GM13977 (cell line): Measurements from ENCODE around the gene SLC35F1.

Experiments used
- DNase-seq: peaks from one replicate; pipeline ENCODE4 v3.0.0; 2012; ENCODE audit warnings: low spot score
- in situ Hi-C: fragments of 300-500 bp; cut with MboI; formaldehyde crosslinking; loops from one replicate; pipeline ENCODE4 v1.12.0; 2022; ENCODE audit warnings: low sequenced_read_pairs, low pct_unique_long_range_greater_than_20kb, mixed read lengths, inconsistent platforms; ENCODE audit not compliant: unreplicated experiment
- TF ChIP-seq, protein P1 (sequence below): IDR thresholded peaks from 2 replicates; pipeline ENCODE4 v1.5.1; 2012; ENCODE audit warnings: mild to moderate bottlenecking, control low read depth; ENCODE audit not compliant: insufficient read depth; ENCODE audit errors: extremely low read depth, missing control alignments

SLC35F1 gene

DNA sequence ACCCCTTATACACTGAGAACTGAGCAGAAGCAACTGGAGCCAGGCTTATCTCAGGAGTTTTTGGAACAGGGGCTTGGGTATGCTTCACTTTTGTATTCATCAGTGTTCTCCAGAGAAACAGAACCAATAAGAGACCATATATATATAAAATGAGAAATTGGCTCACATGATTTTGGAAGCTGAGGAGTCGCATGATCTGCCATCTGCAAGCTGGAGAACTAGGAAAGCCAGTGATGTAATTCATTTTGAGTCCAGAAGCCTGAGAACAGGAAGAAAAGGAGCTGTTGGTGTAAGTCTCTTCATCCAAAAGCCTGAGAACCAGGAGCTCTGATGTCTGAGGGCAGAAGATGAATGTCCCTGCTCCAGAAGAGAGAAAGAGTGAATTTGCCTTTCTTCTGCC is 272.0 kb downstream of the SLC35F1 start:
- TF ChIP-seq, protein P1, sequence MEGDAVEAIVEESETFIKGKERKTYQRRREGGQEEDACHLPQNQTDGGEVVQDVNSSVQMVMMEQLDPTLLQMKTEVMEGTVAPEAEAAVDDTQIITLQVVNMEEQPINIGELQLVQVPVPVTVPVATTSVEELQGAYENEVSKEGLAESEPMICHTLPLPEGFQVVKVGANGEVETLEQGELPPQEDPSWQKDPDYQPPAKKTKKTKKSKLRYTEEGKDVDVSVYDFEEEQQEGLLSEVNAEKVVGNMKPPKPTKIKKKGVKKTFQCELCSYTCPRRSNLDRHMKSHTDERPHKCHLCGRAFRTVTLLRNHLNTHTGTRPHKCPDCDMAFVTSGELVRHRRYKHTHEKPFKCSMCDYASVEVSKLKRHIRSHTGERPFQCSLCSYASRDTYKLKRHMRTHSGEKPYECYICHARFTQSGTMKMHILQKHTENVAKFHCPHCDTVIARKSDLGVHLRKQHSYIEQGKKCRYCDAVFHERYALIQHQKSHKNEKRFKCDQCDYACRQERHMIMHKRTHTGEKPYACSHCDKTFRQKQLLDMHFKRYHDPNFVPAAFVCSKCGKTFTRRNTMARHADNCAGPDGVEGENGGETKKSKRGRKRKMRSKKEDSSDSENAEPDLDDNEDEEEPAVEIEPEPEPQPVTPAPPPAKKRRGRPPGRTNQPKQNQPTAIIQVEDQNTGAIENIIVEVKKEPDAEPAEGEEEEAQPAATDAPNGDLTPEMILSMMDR = no peak
- in situ Hi-C loops = no loop called here
- DNase-seq = no peak

DNA sequence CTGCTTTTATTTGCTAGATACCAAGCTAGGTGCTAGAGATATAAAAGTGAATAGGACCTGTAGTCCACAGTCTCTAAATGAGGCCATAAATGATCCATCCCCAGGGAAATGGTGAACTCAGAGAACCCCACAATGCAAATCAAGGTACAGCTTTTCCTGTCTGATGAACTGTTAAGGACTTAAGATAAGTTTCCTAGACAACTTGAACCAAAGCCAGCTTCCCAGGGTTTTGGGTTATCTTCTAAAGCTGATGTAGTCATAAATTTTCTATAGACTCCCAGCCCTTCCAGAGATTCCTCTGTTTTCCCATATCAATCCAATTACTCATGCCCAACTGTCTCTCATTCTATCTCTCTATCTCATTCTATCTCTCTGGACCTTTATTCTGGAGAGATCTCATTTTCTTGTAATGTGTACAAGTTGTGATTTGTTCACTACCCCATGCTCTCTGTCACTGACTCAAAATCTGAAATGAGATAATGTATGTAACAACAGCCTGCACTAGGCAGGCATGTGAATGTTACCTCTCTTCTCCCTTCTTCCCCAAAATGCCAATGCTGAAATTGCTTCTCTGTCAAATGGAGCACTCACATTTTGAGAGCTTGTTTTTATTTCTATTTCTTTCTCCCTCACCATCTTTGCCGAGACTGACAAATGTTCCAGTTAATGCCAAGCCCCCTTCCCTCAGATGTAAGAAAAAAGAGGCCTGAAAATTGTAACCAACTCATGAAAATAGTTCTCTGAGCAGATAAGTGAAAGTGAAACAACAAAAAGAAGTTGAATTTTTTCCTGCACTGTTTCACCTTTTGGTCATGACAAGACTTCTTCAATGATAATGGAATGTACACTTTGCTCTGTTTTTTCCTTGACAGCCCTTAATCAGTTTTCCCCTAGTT is 279.9 kb downstream of the SLC35F1 start:
- in situ Hi-C loops = no loop called here
- DNase-seq = no peak
- TF ChIP-seq, protein P1 = no peak

DNA sequence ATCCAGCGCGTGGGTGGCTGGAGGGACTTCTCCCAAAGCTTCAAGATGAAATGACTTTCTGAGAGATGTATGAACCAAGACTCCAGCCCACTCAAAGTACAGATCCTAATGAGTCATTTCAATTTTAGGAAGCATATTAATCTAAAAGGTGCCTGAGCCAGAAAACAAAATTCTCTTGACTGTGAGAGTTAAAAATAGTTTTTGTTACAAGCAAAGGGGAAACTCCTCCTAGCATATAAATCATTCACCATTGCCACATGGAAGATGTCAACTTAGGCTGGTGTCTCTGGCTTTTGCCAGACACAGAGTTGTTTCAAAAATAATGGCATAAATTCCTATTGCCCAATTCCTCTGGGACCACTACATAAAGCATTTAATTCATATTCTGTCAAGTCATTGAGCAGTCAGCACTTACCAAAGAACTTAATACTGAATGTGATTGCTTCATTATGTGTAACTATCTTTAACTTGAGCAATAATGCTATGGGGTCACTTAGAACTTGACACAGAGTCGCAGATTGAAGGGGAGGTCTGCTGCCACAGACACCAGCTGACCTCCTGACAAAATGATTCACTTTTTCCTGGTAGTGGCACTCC is 280.6 kb downstream of the SLC35F1 start:
- in situ Hi-C loops = no loop called here
- TF ChIP-seq, protein P1 = no peak
- no peak for DNase-seq

DNA sequence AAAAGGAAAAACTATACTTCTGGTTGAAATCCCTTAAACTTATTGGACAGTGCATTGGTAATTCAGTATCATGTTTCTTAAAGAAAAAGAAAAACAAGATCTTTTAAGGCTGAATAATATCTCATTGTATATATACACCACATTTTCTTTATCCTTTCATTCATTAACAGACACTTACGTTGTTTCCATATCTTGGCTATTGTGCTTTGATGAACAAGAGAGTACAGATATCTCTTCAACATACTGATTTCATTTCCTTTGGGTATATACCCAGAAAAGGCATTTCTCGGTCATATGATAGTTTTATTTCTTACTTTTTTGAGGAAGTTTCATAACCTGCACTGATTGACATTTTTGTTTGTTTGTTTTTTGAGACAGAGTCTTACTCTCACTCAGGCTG is 281.5 kb downstream of the SLC35F1 start:
- in situ Hi-C loops = no loop called here
- no peak for DNase-seq
- TF ChIP-seq, protein P1 = no peak

DNA sequence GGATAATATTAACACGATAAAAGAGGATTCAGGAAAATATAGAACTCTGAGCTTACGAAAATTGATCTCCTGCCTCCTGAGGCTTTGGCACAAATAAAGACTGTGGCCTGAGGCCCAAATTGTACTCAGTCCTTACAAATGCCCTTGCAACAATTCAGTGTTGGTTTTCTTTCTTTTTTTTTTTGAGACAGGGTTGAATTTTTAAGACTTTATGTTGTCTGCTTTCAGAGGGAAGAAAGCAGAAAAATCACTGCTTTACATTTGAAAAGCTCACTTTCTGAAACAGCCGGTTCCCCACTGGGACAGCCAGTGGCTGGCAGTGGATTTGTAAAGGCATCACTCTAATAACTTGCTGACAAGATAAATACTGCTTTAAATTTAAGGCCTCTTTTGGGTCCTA is 290.5 kb downstream of the SLC35F1 start:
- TF ChIP-seq, protein P1 = no peak
- in situ Hi-C loops = no loop called here
- DNase-seq = no peak

DNA sequence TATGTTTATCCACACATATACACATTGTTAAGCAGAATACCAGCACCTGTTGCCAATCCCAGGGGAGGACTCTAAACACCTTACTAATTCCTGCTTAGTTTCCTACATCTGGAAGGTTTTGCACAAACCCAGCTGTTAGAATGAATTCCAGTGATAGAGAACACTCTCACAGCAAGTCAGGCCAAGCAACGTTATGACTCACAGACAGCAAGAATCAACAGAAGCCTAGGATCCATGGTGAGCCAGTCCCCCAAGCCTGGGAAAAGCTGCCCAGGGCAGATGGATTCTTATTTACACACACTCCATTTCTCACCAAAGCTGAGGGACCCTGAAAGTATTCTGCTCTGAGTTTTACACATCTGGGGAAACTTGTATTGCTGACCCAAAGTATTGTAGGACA is 291.7 kb downstream of the SLC35F1 start:
- no peak for DNase-seq
- in situ Hi-C loops = no loop called here
- TF ChIP-seq, protein P1 = no peak
